Kidney epithelial cell (primary cell): ENCODE data around the gene TJP3. TPM values are rescaled to one million over a fixed set of nuclear protein-coding genes. Genes with fewer than 3 reads are reported as not detected.
A peak's percentile ranks its signal among the peaks of the same experiment; 100 is the strongest.

Experiments
- DNase-seq: peaks from one replicate; pipeline ENCODE4 v3.0.0-alpha.2; 2010; ENCODE audit warnings: low read depth
- H3K27me3 ChIP-seq: 2 replicates; pipeline ENCODE4 v1.6.0; 2011; ENCODE audit warnings: low read length; ENCODE audit not compliant: control insufficient read depth, insufficient read depth
- H3K36me3 ChIP-seq: 2 replicates; pipeline ENCODE4 v1.5.1; 2011; ENCODE audit warnings: low read length; ENCODE audit not compliant: control insufficient read depth, insufficient read depth
- H3K4me3 ChIP-seq: 2 replicates; pipeline ENCODE4 v1.5.1; 2011; ENCODE audit warnings: low read depth, mild to moderate bottlenecking, control low read depth, low read length
- CTCF ChIP-seq: IDR thresholded peaks from 2 replicates; pipeline ENCODE4 v1.5.1; 2011; ENCODE audit warnings: mild to moderate bottlenecking, moderate library complexity, low read length, control low read depth, inconsistent platforms; ENCODE audit not compliant: insufficient read depth, poor library complexity, severe bottlenecking
- total RNA-seq: library from RNA; depleted of rRNA; stranded (reverse); fragments of >200 nt; gene quantifications from 2 replicates; pipeline ENCODE4 v1.2.3, GENCODE V29; 2015

The TJP3 gene
- total RNA-seq, 1 donor from 2014 or later = 1.7 TPM

- Histone ChIP-seq H3K4me3 (no peak overlapping the region), H3K36me3 (no peaks in the 10 kb centered on the region), H3K27me3 (no peaks in the 10 kb centered on the region)
- no peak for TF ChIP-seq CTCF
- no peak for DNase-seq
These were observed 41.0 kb upstream of the TJP3 start for GRCh38 chr19:3667037-3667638.

- no peak for DNase-seq
- H3K36me3 ChIP-seq = no peaks in the 10 kb centered on the region
- H3K4me3 ChIP-seq = no peak overlapping the region
- H3K27me3 ChIP-seq = no peaks in the 10 kb centered on the region
- TF ChIP-seq CTCF = no peak
These were observed 40.4 kb upstream of the TJP3 start for GRCh38 chr19:3667766-3668165.

- Histone ChIP-seq H3K27me3 (no peaks in the 10 kb centered on the region), H3K36me3 (no peaks in the 10 kb centered on the region), H3K4me3 (no peak overlapping the region)
- no peak for DNase-seq
- TF ChIP-seq CTCF = no peak
These were observed 39.7 kb upstream of the TJP3 start for GRCh38 chr19:3668331-3669081.

GRCh38 chr19:3669082-3669946 is 38.9 kb upstream of the TJP3 start:
- no peak for DNase-seq
- no peaks in the 10 kb centered on the region for H3K27me3 ChIP-seq
- no peak overlapping the region for H3K4me3 ChIP-seq
- no peak for TF ChIP-seq CTCF
- H3K36me3 ChIP-seq = no peaks in the 10 kb centered on the region

GRCh38 chr19:3669947-3670795 is 38.0 kb upstream of the TJP3 start:
- peak; percentile 34 for DNase-seq
- Histone ChIP-seq H3K36me3 (no peaks in the 10 kb centered on the region), H3K27me3 (no peaks in the 10 kb centered on the region), H3K4me3 (no peak overlapping the region)
- TF ChIP-seq CTCF = no peak
